Gastrocnemius medialis (tissue), 4 donors: ENCODE measurements around the gene GRHL3.

Experiments used
- POLR2A ChIP-seq, 2 donors: fragments of 450-650 bp; IDR thresholded peaks; one replicate each; pipeline ENCODE4 v1.6.1; 2017; ENCODE audit warnings: antibody characterized with exemption in 2 of 2, mild to moderate bottlenecking in 2 of 2, moderate library complexity in 2 of 2
- TF ChIP-seq, protein P1 (sequence below), 5 experiments: fragments of 450-650 bp in 3 of 5; fragments of 200-600 bp in 2 of 5; sonication (generic) in 2 of 5; IDR thresholded peaks in 4 of 5; conservative IDR thresholded peaks in 1 of 5; 1 replicate in 4 of 5; 2 replicates in 1 of 5; pipeline ENCODE4 v1.5.1; 2016 to 2019; ENCODE audit warnings: antibody characterized with exemption in 5 of 5, mild to moderate bottlenecking in 3 of 5, moderate library complexity in 3 of 5

GRCh38 chr1:24324903-24325302 lies 5.7 kb downstream of the GRHL3 start:
- TF ChIP-seq, protein P1, sequence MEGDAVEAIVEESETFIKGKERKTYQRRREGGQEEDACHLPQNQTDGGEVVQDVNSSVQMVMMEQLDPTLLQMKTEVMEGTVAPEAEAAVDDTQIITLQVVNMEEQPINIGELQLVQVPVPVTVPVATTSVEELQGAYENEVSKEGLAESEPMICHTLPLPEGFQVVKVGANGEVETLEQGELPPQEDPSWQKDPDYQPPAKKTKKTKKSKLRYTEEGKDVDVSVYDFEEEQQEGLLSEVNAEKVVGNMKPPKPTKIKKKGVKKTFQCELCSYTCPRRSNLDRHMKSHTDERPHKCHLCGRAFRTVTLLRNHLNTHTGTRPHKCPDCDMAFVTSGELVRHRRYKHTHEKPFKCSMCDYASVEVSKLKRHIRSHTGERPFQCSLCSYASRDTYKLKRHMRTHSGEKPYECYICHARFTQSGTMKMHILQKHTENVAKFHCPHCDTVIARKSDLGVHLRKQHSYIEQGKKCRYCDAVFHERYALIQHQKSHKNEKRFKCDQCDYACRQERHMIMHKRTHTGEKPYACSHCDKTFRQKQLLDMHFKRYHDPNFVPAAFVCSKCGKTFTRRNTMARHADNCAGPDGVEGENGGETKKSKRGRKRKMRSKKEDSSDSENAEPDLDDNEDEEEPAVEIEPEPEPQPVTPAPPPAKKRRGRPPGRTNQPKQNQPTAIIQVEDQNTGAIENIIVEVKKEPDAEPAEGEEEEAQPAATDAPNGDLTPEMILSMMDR (IDR thresholded peaks at IDR 0.05 in 4 of 5, conservative IDR thresholded peaks at IDR 0.05 in 1 of 5), result no peak
- no peak for TF ChIP-seq POLR2A (IDR thresholded peaks at IDR 0.05)
